Bone marrow (tissue), 2 donors: ENCODE results near the gene AGBL4.

Source experiments
- DNase-seq, 2 donors: peaks; one replicate each; lab custom pipeline; 2025; lab: John Stamatoyannopoulos, UW

Gene AGBL4

GRCh38 chr1:48681476-48682305 is 1342.1 kb downstream of the AGBL4 start:
- no peak for DNase-seq

GRCh38 chr1:48680411-48681035 is 1343.2 kb downstream of the AGBL4 start:
- DNase-seq: no peak

GRCh38 chr1:48679859-48680258 is 1343.9 kb downstream of the AGBL4 start:
- DNase-seq: no peak

- DNase-seq: no peak
Observed at GRCh38 chr1:48678710-48679505, 1344.8 kb downstream of the AGBL4 start.

- DNase-seq: peak in 1 of 2 donors; percentile 10
Observed at GRCh38 chr1:48677306-48678287, 1346.2 kb downstream of the AGBL4 start.

GRCh38 chr1:48676822-48677221 is 1346.9 kb downstream of the AGBL4 start:
- no peak for DNase-seq

GRCh38 chr1:48676376-48676775 is 1347.4 kb downstream of the AGBL4 start:
- no peak for DNase-seq

GRCh38 chr1:48675251-48675650 is 1348.5 kb downstream of the AGBL4 start:
- DNase-seq: no peak

- DNase-seq: no peak
Observed at GRCh38 chr1:48674641-48675040, 1349.1 kb downstream of the AGBL4 start.

GRCh38 chr1:48673332-48674105 is 1350.2 kb downstream of the AGBL4 start:
- DNase-seq: no peak

- no peak for DNase-seq
Observed at GRCh38 chr1:48671578-48671977, 1352.2 kb downstream of the AGBL4 start.

- DNase-seq: no peak
Observed at GRCh38 chr1:48670234-48671020, 1353.3 kb downstream of the AGBL4 start.

GRCh38 chr1:48668339-48668738 is 1355.4 kb downstream of the AGBL4 start:
- no peak for DNase-seq

GRCh38 chr1:48667782-48668181 is 1356.0 kb downstream of the AGBL4 start:
- DNase-seq: no peak

- DNase-seq: no peak
Observed at GRCh38 chr1:48665708-48666407, 1357.9 kb downstream of the AGBL4 start.

- DNase-seq: no peak
Observed at GRCh38 chr1:48661726-48662463, 1361.9 kb downstream of the AGBL4 start.

- no peak for DNase-seq
Observed at GRCh38 chr1:48659801-48660200, 1364.0 kb downstream of the AGBL4 start.

GRCh38 chr1:48657413-48657812 is 1366.3 kb downstream of the AGBL4 start:
- no peak for DNase-seq
